ENCODE measurements around the gene C16orf74.
A peak's percentile ranks its signal among the peaks of the same experiment; 100 is the strongest.

C16orf74 gene

DNA sequence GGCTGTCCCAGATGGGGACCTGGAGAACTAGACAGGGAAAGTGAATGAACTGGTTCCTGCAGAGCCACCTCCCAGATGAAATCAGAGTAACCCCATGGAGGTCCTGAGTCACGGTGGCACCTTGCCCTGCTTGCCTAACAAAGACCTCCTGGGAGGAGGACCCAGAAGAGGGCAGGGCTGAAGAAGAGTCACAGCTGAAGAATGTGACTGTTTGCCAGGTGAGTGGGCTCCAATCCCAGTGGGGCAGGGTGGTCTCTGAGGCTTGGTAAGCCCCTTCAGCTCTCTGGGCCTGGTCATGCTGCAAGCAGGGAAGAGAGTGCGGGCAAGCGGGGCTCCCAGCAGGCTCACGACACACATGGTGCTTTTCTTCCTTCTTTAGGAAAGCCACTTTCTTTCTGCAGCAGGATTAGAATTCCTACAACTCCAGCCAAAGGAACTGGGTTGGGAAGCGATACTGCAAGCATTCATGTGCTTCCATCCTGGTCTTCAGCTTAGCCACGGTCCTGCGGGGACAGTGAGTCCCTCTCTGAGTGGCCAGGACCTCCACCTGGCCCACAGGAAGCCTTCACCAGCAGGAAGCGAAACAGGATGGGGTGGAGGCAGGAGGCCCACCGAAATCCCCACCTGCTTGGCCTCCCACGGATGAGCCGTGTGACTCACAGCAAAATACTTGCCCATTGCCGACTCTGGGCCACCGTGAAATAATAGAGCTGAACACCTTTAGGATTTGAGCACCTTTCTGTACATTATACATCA lies 4.3 kb downstream of the C16orf74 start:
- DNase-seq, result no peak

GRCh38 chr16:85738923-85739715 lies 11.8 kb downstream of the C16orf74 start:
- DNase-seq, result no peak

- no peak for DNase-seq
These were observed 14.0 kb downstream of the C16orf74 start for GRCh38 chr16:85736921-85737320.

DNA sequence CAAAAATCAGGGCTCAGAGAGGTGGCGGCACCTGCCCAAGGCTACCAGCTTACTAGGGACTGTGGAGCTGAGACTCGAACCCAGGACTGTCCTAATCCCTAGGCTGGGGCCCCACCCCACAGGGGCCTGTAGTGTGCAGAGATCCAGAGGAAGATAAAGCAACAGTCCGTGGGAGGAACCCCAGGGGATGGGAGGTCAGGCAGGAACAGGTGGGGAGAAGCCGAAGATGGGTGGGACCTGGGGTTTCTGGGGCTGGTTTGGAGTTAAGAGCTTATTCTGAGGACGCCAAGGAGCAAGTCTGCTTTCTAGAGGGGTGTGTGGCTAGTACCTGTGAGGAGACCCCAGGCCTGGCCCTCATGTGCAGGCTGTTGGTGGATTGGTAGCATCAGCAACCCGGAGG lies 14.9 kb downstream of the C16orf74 start:
- no peak for DNase-seq

- DNase-seq, result no peak
These were observed 15.7 kb downstream of the C16orf74 start for GRCh38 chr16:85735225-85735635.

GRCh38 chr16:85734311-85735017 lies 16.4 kb downstream of the C16orf74 start:
- DNase-seq, result no peak

GRCh38 chr16:85733839-85734170 lies 17.1 kb downstream of the C16orf74 start:
- DNase-seq, result no peak

GRCh38 chr16:85733155-85733838 lies 17.6 kb downstream of the C16orf74 start:
- DNase-seq, result no peak

DNA sequence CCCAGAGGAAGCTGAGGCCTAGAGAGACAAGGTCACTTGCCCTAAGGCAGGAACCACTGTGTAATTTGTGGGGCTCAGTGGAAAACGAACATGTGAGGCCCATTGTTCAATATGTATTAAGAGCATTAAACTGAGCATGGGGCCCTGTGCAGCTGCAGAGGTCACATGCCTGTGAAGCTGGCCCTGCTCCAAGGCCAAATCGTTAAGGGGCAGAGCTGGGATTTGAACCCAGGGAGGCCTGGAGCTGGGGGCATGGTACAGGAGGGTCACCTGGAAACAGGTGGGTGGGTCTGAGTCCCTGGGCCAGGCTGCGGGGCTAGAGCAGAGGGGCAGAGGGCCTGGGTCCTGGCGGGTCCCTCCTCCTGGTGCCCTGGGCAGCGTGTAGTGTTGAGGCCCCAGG lies 19.7 kb downstream of the C16orf74 start:
- no peak for DNase-seq

GRCh38 chr16:85730186-85730465 lies 20.8 kb downstream of the C16orf74 start:
- no peak for DNase-seq

- DNase-seq, result no peak
These were observed 21.3 kb downstream of the C16orf74 start for GRCh38 chr16:85729452-85730185.

DNA sequence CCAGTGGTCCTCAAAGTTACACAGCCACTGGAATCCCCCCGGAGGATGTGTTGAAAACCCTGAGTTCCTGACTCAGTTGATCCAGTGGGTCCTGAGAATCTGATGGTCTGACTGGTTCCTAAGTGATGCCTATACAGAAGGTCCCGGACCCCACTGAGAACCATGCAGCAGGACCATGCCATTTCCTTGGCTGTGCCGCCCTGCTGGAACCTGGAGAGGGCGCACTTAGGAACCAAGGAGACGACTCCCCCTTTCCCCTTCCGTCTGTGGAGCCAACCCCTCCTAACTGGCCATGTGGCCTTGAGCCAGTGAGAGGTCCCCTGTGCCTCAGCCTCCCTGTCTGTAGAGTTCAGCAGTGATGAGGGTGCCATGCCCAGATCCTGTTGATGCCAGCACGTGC lies 22.0 kb downstream of the C16orf74 start:
- no peak for DNase-seq

GRCh38 chr16:85724936-85725335 lies 26.0 kb downstream of the C16orf74 start:
- DNase-seq, result no peak

DNA sequence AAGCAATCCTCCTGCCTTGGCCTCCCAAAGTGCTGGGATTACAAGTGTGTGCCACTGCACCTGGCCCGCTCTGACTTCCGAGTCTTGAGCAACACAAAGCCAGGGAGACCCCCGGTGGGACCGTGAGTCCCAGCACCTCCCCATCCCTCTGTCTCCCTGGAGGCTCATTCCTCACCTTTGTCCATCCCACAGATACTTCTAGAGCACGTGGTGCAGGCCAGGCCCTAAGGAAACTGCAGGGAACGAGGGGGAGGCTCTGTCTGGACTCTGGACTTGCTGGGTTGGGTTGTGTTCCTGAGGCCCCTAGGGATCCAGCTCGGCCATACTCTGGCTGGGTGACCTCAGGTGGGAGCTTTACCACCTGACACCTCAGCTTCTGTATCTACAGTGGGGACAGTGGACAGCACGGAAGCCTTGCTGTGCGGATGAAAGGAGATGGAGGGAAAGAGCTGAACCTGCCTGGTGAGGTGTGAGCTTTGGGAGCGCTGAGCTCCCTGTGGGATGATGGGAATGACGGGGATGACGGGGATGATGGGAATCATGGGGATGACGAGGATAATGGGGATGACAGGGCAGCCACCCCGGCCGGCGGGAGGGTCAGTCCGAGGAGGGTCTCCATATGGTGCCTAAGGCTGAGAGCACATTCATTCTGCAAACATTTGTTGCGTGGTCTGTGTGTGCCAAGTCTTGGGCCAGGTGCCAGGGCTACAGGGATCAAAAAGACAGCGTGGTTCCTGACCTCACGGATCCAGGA lies 26.6 kb downstream of the C16orf74 start:
- DNase-seq, result no peak

- no peak for DNase-seq
These were observed 28.6 kb downstream of the C16orf74 start for GRCh38 chr16:85722128-85722893.

DNA sequence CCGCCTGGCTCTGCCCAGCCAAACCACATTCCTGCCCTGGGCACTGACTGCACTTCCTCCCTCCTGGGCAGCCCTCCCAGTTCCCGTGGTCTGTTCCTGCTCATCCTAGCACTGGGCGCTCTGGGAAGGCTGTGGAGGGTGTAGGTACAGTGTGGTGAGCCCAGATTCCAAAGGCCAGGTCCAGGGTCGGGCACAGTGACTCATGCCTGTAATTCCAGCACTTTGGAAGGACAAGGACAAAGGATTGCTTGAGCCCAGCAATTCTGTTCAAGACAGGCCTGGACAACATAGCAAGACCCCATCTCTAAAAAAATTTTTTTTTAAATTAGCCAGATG lies 30.6 kb downstream of the C16orf74 start:
- DNase-seq, result no peak

DNA sequence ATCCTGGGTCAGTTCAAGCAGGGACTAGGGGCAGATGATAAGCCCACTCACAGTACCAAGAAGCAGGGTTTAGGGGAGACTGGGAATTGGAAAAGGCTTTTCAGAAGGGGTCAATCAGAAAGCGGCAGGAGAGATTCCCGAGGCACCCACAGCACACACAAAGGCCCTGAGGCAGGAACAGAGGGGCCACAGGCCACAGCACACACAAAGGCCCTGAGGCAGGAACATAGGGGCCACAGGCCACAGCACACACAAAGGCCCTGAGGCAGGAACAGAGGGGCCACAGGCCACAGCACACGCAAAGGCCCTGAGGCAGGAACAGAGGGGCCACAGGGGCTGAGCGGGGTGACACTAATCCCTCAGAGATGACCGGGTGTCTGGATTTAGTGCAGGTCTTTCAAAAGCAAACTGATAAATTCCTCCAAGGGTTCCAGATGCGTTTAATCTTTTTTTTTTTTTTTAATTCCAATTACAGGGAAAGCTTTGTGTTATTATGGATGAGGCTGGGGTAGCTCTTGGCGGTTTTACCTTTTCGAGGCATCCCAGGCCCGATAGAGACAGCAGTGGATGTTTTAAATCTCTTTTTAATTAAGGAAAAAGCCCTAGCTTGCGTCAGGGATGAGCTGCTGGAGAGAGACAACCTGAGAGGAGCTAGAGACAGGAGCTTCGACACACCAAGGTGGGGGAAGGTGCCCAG lies 31.1 kb downstream of the C16orf74 start:
- no peak for DNase-seq

GRCh38 chr16:85718682-85719081 lies 32.2 kb downstream of the C16orf74 start:
- DNase-seq, result no peak

DNA sequence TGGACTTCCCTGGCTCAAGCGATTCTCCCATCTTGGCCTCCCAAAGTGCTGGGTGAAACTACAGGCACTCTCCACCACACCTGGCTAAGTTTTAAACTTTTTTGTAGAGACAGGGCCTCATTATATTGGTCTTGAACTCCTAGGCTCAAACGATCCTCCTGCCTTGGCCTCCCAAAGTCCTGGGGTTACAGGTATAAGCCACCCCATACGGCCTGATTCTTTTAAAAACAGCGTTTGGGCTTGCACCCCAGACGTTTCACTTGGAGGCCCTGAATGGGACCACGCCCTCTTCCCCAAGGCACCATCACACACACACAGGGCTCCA lies 32.8 kb downstream of the C16orf74 start:
- no peak for DNase-seq

DNA sequence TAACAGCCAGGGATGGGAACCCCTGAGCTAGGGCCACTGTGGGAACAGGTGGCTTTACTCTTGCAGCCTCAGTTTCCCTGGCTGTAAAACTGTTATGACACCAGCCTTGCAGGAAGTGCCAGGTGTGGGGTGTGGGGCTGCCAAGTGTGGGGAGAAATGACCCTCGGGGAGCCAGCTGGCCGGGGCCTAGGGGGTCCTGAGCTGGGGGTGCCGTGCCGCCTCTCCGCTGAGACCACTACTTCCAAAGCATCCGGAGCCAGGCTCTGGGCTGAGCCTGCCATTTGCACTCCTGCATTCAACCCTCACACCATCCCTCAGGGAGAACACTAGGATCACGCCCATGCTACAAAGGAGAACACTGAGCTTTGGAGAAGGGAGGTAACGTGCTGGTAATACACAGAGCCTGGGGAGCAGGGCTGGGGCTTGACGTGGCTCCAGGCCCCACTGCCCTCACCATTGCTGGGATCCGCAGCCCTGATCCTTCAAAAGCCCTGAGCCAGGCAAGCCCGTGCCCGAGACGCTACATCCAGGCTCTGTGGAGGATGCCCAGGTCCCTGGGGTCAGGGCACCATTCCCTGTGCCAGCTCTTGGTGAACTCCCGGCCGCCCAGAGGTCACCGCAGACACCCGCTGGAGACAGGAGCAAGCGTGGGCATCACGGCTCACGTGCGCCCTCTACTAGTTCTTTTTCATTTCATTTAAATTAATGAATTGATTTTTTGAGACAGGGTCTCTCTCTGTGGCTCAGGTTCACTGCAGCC lies 33.3 kb downstream of the C16orf74 start:
- peak; percentile 38 for DNase-seq

All from activated T-cell treated with anti-CD3 and anti-CD28 coated beads for 4 hours (primary cell).